Amniotic stem cell (primary cell): ENCODE measurements around the gene AFDN.

ENCODE experiments used
- DNase-seq: peaks from one replicate; lab custom pipeline; 2025; lab: John Stamatoyannopoulos, UW

Gene AFDN

DNA sequence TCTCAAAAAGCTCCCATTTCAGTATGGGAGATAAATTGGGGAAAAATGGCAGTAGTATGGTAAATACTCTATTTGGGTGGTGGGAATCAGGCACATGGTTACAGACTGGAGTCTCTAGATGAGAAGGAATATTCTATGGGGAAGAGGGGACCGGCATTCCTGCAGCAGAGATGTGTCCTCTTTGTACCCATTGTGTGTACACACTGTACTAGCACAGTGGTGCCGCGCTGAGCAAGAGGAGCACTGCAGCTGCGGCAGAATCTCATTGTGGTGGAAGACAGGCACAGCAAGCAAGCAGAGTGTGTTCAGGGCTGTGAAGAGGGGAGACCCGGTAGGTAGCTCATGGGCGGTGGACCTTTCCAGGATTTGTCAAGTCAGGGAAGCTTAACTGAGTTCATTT is 13.0 kb downstream of the AFDN start:
- DNase-seq: no peak

DNA sequence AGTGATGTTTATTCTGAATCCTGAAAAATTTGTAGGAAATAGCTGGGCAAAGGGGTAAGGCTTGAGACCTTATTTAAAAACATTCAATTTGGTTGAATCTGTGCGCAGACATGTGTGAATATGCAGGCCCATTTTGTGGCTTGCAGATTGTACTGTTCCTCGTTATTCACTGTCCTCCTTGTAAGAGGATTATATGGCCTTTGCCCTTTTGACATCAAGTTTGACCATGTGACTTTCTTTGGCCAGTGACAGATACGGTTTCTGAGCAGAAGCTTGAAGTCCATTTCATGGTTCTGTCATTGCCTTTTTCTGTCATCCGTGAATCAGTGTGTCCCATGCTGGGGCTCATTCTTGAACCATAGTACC is 13.4 kb downstream of the AFDN start:
- no peak for DNase-seq

- no peak for DNase-seq
Observed at GRCh38 chr6:167840526-167841179, 13.9 kb downstream of the AFDN start.

DNA sequence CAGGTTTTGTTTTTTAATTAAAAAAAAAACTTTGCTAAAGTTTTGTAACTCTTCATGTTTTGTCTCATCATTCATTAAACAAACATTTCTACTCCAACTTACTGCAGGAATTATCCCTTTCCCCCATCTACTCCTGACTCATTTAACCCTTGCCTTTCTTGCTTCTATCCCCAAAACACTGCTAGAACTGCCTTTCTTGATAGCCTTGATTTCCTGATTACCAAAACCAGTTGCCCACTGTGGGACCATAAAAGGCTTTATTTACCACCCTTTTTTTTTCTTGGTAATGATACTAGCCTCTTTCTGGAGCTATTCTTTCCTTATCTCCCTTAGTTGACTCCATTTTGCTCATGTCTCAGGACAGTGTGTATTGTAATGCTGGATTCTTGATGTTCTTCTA is 15.3 kb downstream of the AFDN start:
- no peak for DNase-seq

- no peak for DNase-seq
Observed at GRCh38 chr6:167842457-167842856, 15.7 kb downstream of the AFDN start.

GRCh38 chr6:167843023-167843422 is 16.3 kb downstream of the AFDN start:
- DNase-seq: no peak

- no peak for DNase-seq
Observed at GRCh38 chr6:167845856-167846255, 19.1 kb downstream of the AFDN start.

DNA sequence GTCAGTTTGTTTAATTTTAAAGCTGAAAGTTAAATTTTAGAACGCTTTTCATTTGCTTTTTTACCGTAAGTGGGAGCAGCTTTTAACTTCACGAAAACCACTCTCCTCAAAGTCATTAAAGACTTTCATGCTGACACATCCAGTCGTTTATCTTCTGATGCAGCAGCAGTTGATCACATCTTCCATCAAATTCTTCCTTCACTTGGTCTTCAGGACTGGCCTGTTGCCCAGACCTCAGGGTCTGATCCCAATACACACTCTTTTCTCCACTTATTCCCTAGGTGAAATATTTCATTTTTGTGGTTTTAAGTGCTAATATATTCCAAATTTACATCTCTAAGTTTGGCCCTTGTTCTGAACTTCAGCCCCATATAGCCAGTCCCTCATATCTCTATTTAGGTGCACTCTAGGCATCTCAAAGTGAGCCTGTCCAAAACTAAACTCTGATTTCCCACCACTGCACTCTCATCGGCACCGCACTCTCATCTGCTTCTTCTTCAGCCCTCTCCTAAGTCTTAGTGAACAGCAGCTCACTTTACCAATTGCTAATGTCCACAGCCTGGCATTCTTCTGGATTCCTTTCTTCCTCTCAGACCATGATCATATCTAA is 20.4 kb downstream of the AFDN start:
- no peak for DNase-seq

DNA sequence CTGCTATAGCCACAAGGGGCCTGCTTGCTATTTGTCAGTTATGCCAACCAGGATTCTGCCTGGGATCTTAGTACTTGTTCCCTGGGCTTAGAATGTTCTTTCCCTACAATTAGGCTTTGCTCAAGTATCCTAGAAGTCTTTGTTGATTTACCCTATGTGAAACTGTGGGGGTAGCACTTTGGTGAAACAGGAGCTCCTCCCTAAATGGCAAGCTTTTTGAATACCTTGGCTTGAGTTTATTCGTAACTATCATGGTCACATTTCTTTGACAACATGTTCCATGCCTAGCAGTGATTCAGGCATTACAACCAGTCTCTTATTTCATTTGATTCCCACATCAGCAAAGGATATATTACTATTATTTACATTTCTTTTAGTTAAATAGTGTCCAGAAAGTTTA is 21.2 kb downstream of the AFDN start:
- no peak for DNase-seq

DNA sequence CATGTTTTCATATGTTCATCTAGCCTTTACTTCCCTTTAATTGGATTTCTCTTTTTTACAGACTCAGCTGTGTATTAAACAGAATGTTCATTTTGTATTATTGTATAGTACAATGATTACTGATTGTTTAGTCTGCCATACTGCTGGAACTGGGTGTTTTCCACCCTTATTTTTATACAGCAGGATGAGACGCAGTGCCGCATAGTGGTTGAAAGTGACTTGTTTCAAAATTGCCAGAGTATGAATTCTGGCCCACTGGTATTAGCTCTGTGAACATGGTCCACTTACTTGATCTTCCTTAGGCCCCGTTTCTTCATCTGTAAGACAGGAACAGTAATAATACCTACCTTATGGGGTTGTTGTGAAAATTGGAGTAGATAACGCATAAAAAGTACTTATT is 22.1 kb downstream of the AFDN start:
- DNase-seq: no peak

- DNase-seq: no peak
Observed at GRCh38 chr6:167849846-167850459, 23.2 kb downstream of the AFDN start.

DNA sequence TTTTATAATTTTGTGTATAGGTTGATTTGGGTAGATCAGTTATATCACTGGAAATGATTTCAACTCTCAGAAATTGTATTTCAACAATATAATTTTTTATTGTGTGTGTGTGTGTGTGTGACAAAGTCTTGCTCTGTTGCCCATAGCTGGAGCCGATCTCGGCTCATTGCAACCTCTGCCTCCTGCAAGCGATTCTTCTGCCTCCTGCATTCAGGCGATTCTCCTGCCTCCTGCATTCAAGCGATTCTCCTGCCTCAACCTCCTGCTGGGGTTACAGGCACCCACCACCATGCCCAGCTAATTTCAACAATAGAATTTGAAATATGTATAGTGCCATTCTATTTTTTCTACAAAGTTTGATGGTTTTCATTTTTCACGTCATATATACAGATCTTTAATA is 24.1 kb downstream of the AFDN start:
- no peak for DNase-seq

GRCh38 chr6:167851370-167851952 is 24.8 kb downstream of the AFDN start:
- DNase-seq: no peak

- peak; percentile 67 for DNase-seq
Observed at GRCh38 chr6:167855825-167856425, 29.2 kb downstream of the AFDN start.

- no peak for DNase-seq
Observed at GRCh38 chr6:167856474-167856873, 29.8 kb downstream of the AFDN start.

DNA sequence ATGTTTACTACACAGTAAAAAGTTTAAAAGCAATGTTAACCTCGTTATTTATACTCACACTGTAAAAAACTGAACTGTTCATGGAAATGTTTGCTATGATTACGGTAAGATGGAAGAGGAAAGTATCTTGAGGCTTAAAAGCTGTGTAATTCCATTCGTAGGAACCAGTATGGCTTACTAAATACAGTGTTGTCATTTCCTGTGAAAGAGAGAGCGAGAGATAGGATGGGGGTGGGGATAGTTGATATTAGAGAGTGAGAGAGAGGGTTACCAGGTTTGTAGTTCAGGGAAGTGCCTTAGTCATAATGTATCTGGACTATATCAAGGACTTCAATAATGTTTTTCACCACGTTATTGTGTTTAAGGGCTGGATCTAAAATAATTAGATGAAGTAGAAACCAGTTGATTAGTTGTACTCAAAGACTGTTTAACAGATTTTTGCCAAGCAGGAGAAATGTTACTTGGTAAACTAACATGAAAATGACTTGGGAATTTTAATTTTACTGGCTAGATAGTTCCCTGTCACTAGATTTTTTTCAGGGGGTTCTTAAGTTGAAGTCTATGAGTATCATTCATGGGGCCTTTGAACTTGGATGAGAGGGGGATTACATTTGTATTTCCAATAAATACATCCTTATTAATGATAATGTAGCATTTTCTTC is 30.4 kb downstream of the AFDN start:
- no peak for DNase-seq

GRCh38 chr6:167858086-167858591 is 31.4 kb downstream of the AFDN start:
- DNase-seq: no peak

GRCh38 chr6:167858842-167859664 is 32.3 kb downstream of the AFDN start:
- no peak for DNase-seq

GRCh38 chr6:167860550-167861226 is 34.0 kb downstream of the AFDN start:
- DNase-seq: no peak

DNA sequence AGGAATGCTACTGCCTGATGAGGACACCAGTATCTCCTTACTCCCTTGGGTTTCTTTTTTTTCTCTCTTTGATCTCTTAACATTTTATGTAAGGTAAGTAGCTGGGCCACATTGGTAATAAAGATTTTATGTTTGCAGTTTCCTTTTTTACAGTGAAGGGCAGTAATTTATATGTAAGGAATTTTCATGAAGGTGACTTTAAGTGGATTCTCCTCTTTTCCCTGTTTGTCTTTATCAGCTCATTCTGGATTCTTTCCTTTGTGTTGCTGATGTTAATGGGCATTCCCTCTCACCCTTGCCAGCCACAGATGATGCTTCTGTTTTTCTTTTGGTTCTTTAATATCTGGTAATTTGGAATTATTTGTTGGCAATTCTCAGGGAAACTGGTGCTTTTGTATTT is 34.7 kb downstream of the AFDN start:
- DNase-seq: no peak

GRCh38 chr6:167863897-167864296 is 37.2 kb downstream of the AFDN start:
- DNase-seq: no peak
